Left hindlimb (tissue), 1 donor: ENCODE measurements around the gene S1PR4.
"Not testable (repeated sequence)": the region's sequence is repeated elsewhere in the genome, so short reads cannot be mapped to it uniquely, and the experiment has no call there.

Experiments
- DNase-seq: peaks from one replicate; pipeline ENCODE4 v3.0.0-alpha.2; 2018

S1PR4 gene

GRCh38 chr19:3196064-3196932 is 17.7 kb downstream of the S1PR4 start:
- DNase-seq = no peak

DNA sequence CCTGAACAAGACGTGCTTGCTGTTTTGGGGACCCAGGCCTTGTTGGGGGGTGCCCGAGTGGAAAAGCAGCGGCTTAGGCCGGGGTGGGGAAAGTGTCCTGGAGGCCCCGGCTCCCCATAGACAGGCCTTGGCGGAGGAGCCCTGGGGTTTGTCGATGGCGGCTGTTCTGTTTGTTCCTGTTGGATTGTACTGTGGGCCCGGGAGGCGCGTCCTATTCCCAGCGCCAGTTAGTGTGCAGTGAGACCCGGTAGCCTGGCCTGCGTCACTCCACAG is 18.3 kb downstream of the S1PR4 start:
- no peak for DNase-seq

DNA sequence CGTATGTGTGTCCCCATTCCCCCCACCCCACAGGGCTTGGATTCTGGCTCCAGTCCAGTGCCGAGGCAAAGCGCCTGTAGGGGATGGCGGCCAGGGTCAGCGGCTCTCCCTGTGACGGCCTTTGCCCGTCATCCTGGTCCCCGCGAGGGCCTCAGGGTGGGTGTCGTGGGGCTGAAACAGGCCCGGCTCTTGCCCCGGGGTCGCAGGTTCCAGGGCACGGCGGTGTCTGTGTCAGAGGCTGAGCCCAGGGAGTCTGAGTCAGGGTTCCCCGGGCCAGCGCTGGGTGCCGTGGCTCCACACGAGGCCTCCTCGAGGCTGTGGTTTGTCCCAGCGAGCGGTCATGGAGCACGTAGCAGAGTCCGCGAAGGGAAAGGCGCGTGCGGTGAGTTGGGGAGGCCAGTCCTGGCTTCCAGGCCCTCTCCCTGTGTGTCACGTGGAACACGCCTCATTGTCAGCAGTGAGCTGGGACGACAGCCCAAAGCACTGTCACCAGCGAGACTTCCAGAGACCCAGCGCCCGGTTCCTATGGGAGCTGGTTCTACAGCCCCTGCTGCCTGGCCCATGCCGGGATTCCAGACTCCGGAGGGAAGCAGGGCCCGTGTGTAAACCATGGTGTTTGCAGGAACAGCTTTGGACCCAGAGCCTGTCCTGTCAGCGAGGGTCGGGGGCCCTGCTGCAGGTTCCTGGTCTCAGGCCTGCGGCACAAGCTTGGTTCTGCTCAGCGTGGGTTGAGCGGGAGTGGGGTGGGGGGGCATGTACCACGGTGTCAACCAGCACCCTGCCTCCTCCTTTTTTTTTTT is 20.5 kb downstream of the S1PR4 start:
- no peak for DNase-seq

GRCh38 chr19:3201072-3201700 is 22.6 kb downstream of the S1PR4 start:
- no peak for DNase-seq

- DNase-seq = no peak
Observed at GRCh38 chr19:3201911-3202310, 23.3 kb downstream of the S1PR4 start.

DNA sequence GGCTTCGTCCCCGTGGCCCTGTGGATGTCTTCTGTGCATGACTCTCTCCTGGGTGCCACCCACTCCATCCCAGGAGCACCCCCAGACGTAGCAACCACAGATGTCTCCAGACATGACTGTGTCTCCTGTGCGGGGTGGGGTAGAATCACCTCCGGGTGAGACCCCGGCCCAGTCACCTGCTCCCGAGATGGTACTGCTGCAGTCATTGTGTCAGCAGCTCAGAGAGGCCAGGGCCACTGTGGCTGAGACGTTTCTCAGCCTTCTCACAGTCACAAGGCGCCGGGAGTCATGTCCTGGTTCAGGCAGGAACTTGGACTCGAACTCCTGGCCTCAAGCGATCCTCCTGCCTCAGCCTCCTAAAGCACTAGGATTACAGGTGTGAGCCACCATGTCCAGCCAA is 23.8 kb downstream of the S1PR4 start:
- no peak for DNase-seq

GRCh38 chr19:3202895-3203294 is 24.3 kb downstream of the S1PR4 start:
- not testable (repeated sequence) for DNase-seq

- no peak for DNase-seq
Observed at GRCh38 chr19:3203805-3204645, 25.5 kb downstream of the S1PR4 start.

- DNase-seq = no peak
Observed at GRCh38 chr19:3204646-3205275, 26.2 kb downstream of the S1PR4 start.

GRCh38 chr19:3206216-3206953 is 27.8 kb downstream of the S1PR4 start:
- DNase-seq = no peak

DNA sequence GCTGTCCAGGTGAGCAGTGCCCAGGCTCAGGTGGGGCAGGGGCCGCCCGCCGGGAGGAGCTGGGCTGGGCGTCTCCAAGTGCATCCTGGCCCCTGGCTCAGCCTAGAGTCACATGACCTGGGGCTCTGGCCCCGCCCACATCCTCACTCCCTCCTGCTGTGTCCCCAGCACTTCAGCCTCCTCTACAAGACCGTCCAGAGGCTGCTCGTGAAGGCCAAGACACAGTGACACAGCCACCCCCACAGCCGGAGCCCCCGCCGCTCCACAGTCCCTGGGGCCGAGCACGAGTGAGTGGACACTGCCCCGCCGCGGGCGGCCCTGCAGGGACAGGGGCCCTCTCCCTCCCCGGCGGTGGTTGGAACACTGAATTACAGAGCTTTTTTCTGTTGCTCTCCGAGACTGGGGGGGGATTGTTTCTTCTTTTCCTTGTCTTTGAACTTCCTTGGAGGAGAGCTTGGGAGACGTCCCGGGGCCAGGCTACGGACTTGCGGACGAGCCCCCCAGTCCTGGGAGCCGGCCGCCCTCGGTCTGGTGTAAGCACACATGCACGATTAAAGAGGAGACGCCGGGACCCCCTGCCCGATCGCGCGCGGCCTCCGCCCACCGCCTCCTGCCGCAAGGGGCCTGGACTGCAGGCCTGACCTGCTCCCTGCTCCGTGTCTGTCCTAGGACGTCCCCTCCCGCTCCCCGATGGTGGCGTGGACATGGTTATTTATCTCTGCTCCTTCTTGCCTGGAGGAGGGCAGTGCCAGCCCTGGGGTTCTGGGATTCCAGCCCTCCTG is 29.1 kb downstream of the S1PR4 start:
- DNase-seq = no peak

DNA sequence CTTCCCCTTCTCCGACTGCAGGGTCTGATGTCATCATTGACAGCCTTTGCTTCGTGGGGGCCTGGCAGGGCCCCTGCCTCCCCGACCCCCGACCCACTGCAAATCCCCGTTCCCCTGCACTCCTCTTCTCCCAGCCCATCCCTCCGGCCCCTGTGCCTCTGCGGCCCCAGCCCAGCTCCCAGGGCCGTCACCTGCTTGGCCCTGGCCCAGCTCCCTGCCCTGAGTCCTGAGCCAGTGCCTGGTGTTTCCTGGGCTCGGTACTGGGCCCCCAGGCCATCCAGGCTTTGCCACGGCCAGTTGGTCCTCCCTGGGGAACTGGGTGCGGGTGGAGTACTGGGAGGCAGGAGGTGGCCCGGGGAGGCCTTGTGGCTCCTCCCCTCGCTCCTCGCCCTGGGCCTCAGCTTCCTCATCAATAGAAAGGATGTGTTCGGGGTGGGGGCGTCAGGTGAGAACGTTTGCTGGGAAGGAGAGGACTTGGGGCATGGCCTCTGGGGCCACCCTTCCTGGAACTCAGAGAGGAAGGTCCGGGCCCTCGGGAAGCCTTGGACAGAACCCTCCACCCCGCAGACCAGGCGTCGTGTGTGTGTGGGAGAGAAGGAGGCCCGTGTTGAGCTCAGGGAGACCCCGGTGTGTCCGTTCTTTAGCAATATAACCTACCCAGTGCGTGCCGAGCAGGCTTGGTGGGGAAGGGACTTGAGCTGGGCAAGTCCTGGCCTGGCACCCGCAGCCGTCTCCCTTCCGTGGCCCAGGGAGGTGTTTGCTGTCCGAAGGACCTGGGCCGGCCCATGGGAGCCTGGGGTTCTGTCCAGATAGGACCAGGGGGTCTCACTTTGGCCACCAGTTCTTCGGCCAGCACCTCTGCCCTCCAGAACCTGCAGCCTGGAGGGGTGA is 30.0 kb downstream of the S1PR4 start:
- DNase-seq = no peak

- no peak for DNase-seq
Observed at GRCh38 chr19:3210347-3211017, 31.9 kb downstream of the S1PR4 start.

DNA sequence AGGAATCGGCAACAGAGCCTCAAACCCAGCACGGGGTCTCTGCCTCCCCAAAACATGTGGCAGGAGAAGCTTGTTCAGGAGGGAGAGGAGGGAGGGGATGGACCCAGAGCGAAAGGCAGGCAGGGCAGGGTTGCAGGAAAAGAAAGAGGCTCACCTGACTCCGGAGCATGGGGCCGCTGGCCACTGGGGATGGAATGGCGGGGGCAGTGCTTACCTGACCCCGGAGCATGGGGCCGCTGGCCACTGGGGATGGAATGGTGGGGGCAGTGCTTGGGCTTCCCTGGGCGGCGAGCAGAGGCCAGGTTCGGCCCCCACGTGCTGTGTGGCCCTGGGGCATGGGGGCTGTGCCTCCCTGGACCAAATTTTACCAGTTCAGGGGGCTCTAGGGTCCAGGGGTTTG is 32.6 kb downstream of the S1PR4 start:
- DNase-seq = no peak

- DNase-seq = no peak
Observed at GRCh38 chr19:3213159-3213558, 34.6 kb downstream of the S1PR4 start.

DNA sequence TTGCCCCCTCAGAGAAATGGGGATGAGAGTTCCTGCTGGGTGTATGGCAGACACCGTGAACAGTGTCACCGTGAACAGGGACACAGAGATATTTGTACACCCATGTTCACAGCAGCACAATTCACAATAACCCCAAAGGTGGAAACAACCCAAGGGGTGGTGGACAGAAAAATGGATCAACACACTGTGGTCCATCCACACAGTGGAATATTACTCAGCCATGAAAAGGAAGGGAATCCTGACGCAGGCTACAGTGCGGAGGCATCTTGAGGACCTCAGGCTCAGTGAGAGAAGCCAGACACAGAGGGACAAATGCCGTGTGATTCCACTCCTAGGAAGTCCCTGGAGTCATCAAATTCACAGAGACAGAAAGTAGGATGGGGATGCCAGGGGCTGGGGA is 38.3 kb downstream of the S1PR4 start:
- no peak for DNase-seq

- no peak for DNase-seq
Observed at GRCh38 chr19:3220576-3220975, 42.0 kb downstream of the S1PR4 start.

GRCh38 chr19:3221576-3221975 is 43.0 kb downstream of the S1PR4 start:
- DNase-seq = not testable (repeated sequence)

GRCh38 chr19:3222709-3223108 is 44.1 kb downstream of the S1PR4 start:
- no peak for DNase-seq
